IMR-90 (cell line): ENCODE results near the gene RELN. TPM values are rescaled to one million over a fixed set of nuclear protein-coding genes. Genes with fewer than 3 reads are reported as not detected.

Experiments used
- ATAC-seq: fragments of 200-7000 bp; cut with Tn5 transposase; 2 replicates; pipeline ENCODE4 v1.9.1; 2020; ENCODE audit warnings: low read depth, mild to moderate bottlenecking, moderate library complexity
- BruUV-seq: library from RNA; stranded (reverse); fragments of 400-500 nt; replicated peaks from 2 replicates; lab custom pipeline; 2021; lab: Mats Ljungman, UMichigan
- CTCF ChIA-PET: fragments of 300-600 bp; formaldehyde crosslinking; extraction: SDS; loops from one replicate; lab custom pipeline; 2021; ENCODE audit warnings: antibody characterized with exemption; lab: Yijun Ruan, JAX
- POLR2A ChIA-PET: fragments of 300-600 bp; sonication (Branson Sonifier 250); formaldehyde crosslinking; loops from one replicate; lab custom pipeline; 2022; ENCODE audit warnings: antibody characterized with exemption; ENCODE audit not compliant: unreplicated experiment; lab: Charles Lee
- DNase-seq: peaks from one replicate; pipeline ENCODE4 v3.0.0; 2013
- H2AFZ ChIP-seq: replicated peaks from 2 replicates; pipeline ENCODE3; 2013; ENCODE audit warnings: low read length, mild to moderate bottlenecking; ENCODE audit not compliant: poor library complexity
- H2AK5ac ChIP-seq: 2 replicates; pipeline ENCODE4 v1.6.1; 2013; ENCODE audit warnings: low read depth, low read length, inconsistent platforms
- H2AK9ac ChIP-seq: replicated peaks from 2 replicates; pipeline ENCODE3; 2013; ENCODE audit warnings: mild to moderate bottlenecking, low read depth, low read length, moderate library complexity; ENCODE audit not compliant: poor library complexity
- H2BK120ac ChIP-seq: 2 replicates; pipeline ENCODE4 v1.6.1; 2013; ENCODE audit warnings: low read depth, low read length, inconsistent platforms
- H2BK15ac ChIP-seq: 3 replicates; pipeline ENCODE4 v1.6.1; 2013; ENCODE audit warnings: low read depth, low read length, inconsistent platforms
- H2BK20ac ChIP-seq: 2 replicates; pipeline ENCODE4 v1.6.1; 2013; ENCODE audit warnings: low read depth, mild to moderate bottlenecking, inconsistent platforms, low read length, moderate library complexity
- H2BK5ac ChIP-seq: 2 replicates; pipeline ENCODE4 v1.6.1; 2013; ENCODE audit warnings: mild to moderate bottlenecking, low read depth, low read length, inconsistent platforms; ENCODE audit not compliant: poor library complexity, severe bottlenecking
- H3K14ac ChIP-seq: replicated peaks from 2 replicates; pipeline ENCODE4 v1.6.1; 2013; ENCODE audit warnings: low read depth, low read length, inconsistent platforms
- H3K18ac ChIP-seq: 2 replicates; pipeline ENCODE4 v1.6.1; 2013; ENCODE audit warnings: low read depth, low read length, control low read depth
- H3K23ac ChIP-seq: 2 replicates; pipeline ENCODE4 v1.6.1; 2013; ENCODE audit warnings: low read depth, low read length, inconsistent platforms
- H3K27ac ChIP-seq: 2 replicates; pipeline ENCODE4 v1.5.1; 2013; ENCODE audit warnings: mild to moderate bottlenecking, control low read depth, low read length; ENCODE audit not compliant: insufficient read depth
- H3K27me3 ChIP-seq: 2 replicates; pipeline ENCODE4 v1.6.1; 2013; ENCODE audit warnings: low read length; ENCODE audit not compliant: control insufficient read depth, insufficient read depth
- H3K36me3 ChIP-seq: 2 replicates; pipeline ENCODE4 v1.6.1; 2013; ENCODE audit warnings: low read length, mixed read lengths; ENCODE audit not compliant: control insufficient read depth, insufficient read depth
- H3K4ac ChIP-seq: 2 replicates; pipeline ENCODE4 v1.6.1; 2013; ENCODE audit warnings: low read depth, low read length, inconsistent platforms
- H3K4me1 ChIP-seq: 2 replicates; pipeline ENCODE4 v1.6.1; 2013; ENCODE audit warnings: low read length, mixed read lengths; ENCODE audit not compliant: control insufficient read depth, insufficient read depth
- H3K4me2 ChIP-seq: 2 replicates; pipeline ENCODE4 v1.6.1; 2013; ENCODE audit warnings: low read depth, mild to moderate bottlenecking, control low read depth, low read length, moderate library complexity
- H3K4me3 ChIP-seq: 2 replicates; pipeline ENCODE4 v1.5.1; 2013; ENCODE audit warnings: low read depth, mild to moderate bottlenecking, control low read depth, low read length, moderate library complexity; ENCODE audit not compliant: insufficient read depth
- H3K56ac ChIP-seq: 2 replicates; pipeline ENCODE4 v1.6.1; 2013; ENCODE audit warnings: low read length, inconsistent platforms; ENCODE audit not compliant: insufficient read depth; ENCODE audit errors: extremely low read depth
- H3K79me1 ChIP-seq, 2 experiments: 2 replicates each; pipeline ENCODE4 v1.6.1; 2013; ENCODE audit warnings: low read length in 2 of 2, inconsistent platforms in 1 of 2, low read depth in 1 of 2
- H3K9ac ChIP-seq: 2 replicates; pipeline ENCODE4 v1.6.1; 2013; ENCODE audit warnings: low read depth, low read length, control low read depth
- H3K9me1 ChIP-seq: 2 replicates; pipeline ENCODE4 v1.6.1; 2013; ENCODE audit warnings: low read length, inconsistent platforms; ENCODE audit not compliant: insufficient read depth
- H3K9me3 ChIP-seq: 2 replicates; pipeline ENCODE4 v1.6.1; 2013; ENCODE audit warnings: low read length; ENCODE audit not compliant: control insufficient read depth, insufficient read depth
- H4K20me1 ChIP-seq: 2 replicates; pipeline ENCODE4 v1.6.1; 2013; ENCODE audit warnings: low read length, inconsistent platforms; ENCODE audit not compliant: insufficient read depth
- H4K5ac ChIP-seq: 2 replicates; pipeline ENCODE4 v1.6.1; 2013; ENCODE audit warnings: mild to moderate bottlenecking, low read depth, low read length, control low read depth
- H4K8ac ChIP-seq, 2 experiments: 2 replicates each; pipeline ENCODE4 v1.6.1; 2013; ENCODE audit warnings: low read depth in 2 of 2, low read length in 2 of 2, control low read depth in 1 of 2, inconsistent platforms in 1 of 2
- H4K91ac ChIP-seq: 2 replicates; pipeline ENCODE4 v1.6.1; 2013; ENCODE audit warnings: low read depth, low read length, inconsistent platforms; ENCODE audit not compliant: insufficient read depth
- CHD1 ChIP-seq: IDR thresholded peaks from 2 replicates; pipeline ENCODE4 v1.6.1; 2012; ENCODE audit warnings: low read depth, low read length, improper control_type of control experiment
- MAZ ChIP-seq: IDR thresholded peaks from 2 replicates; pipeline ENCODE4 v1.6.1; 2012; ENCODE audit warnings: low read depth, mild to moderate bottlenecking, low read length, improper control_type of control experiment, moderate library complexity, borderline replicate concordance
- MXI1 ChIP-seq: IDR thresholded peaks from 2 replicates; pipeline ENCODE4 v1.6.1; 2012; ENCODE audit warnings: low read depth, mild to moderate bottlenecking, low read length, moderate library complexity, borderline replicate concordance
- POLR2A ChIP-seq: IDR thresholded peaks from 2 replicates; pipeline ENCODE4 v1.6.1; 2012; ENCODE audit warnings: mild to moderate bottlenecking, low read depth, low read length
- RAD21 ChIP-seq: IDR thresholded peaks from 2 replicates; pipeline ENCODE4 v1.6.1; 2012; ENCODE audit warnings: low read length, improper control_type of control experiment
- WGBS, 2 experiments: methylation state at CpG; one replicate each; pipeline versions ENCODE4 v1.1.5 to v1.1.7; 2013; ENCODE audit warnings: missing lambda C conversion rate in 2 of 2; ENCODE audit not compliant: insufficient read length in 1 of 2; ENCODE audit errors: extremely low coverage in 2 of 2; 5-methylcytosine and 5-hydroxymethylcytosine counted together
- dilution Hi-C: fragments of 300-500 bp; cut with HindIII; formaldehyde crosslinking; loops from one replicate; pipeline ENCODE4 v1.14.3; 2018; ENCODE audit warnings: low sequenced_read_pairs; ENCODE audit not compliant: unreplicated experiment
- in situ Hi-C: fragments of 300-500 bp; cut with MboI; formaldehyde crosslinking; loops from 3 replicates; pipeline ENCODE4 v1.14.3; 2019; ENCODE audit warnings: low sequenced_read_pairs, inconsistent platforms, mixed read lengths
- intact Hi-C: fragments of 100-400 bp; cut with micrococcal nuclease; formaldehyde crosslinking; loops from 2 replicates; pipeline ENCODE4 v1.10.0; 2022
- polyA plus RNA-seq, 3 experiments: library from polyadenylated mRNA; depleted of rRNA; stranded (reverse); fragments of >200 nt; gene quantifications; 2 replicates each; pipeline ENCODE4 v1.2.3, GENCODE V29; 2012; ENCODE audit warnings: low replicate concordance in 1 of 3
- total RNA-seq: library from RNA; depleted of rRNA; stranded (reverse); fragments of >200 nt; gene quantifications from 2 replicates; pipeline ENCODE4 v1.2.3, GENCODE V29; 2012
- TF ChIP-seq, protein P1 (sequence below): conservative IDR thresholded peaks from 2 replicates; pipeline ENCODE4 v1.5.1; 2012; ENCODE audit warnings: mild to moderate bottlenecking, low read depth, low read length, improper control_type of control experiment
- TF ChIP-seq, protein P2 (sequence below): fragments of 150-350 bp; IDR thresholded peaks from 2 replicates; pipeline ENCODE4 v1.6.1; 2017; ENCODE audit warnings: mild to moderate bottlenecking, antibody characterized with exemption, low read length, low read depth

RELN gene
- total and polyA plus RNA-seq, 2 of the 4 experiments (the other 2 are of a cell fraction), result 14.7 to 23.7 TPM

DNA sequence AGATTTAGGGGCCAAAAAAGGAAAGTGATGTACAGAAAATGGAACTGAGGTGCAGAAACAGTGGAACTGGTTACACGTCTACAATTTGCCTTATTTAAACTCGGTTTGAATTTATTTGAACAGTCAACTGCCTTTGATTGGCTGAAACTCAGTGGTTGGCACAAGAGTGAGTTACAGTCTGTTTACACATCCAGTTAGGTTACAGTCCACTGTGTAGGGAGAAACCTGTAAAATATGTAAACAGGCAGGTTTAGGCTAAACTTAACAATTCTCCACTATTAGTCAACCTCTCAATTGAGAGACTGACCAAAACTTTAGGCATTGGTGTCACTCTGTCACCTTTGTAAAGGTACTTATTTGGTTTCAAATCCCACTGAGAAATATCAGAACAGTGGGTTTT lies 40.3 kb upstream of the RELN start:
- Histone ChIP-seq H2AFZ (no peak overlapping the region), H3K4me1 (no peaks in the 10 kb centered on the region), H3K4me3 (no peak overlapping the region), H3K23ac (no peak overlapping the region), H4K91ac (no peak overlapping the region), H4K5ac (no peak overlapping the region), H2BK20ac (no peak overlapping the region), H2AK5ac (no peak overlapping the region), H3K14ac (no peak overlapping the region), H3K9ac (no peak overlapping the region), H3K4me2 (no peak overlapping the region), H3K79me1 (no peaks in the 10 kb centered on the region), H3K27ac (no peak overlapping the region), H3K4ac (no peak overlapping the region), H3K27me3 (peaks cover 2% of the 10 kb centered on the region), H2BK5ac (no peak overlapping the region), H4K8ac (no peak overlapping the region), H2BK120ac (no peak overlapping the region), H2BK15ac (no peak overlapping the region), H3K56ac (no peak overlapping the region), H3K9me3 (0 out of 2 replicates have a peak, but pooled peaks cover 2% of the 10 kb centered on the region), H4K20me1 (no peaks in the 10 kb centered on the region), H3K9me1 (no peaks in the 10 kb centered on the region), H2AK9ac (no peak overlapping the region), H3K18ac (no peak overlapping the region), H3K36me3 (no peaks in the 10 kb centered on the region)
- no TSS peak for BruUV-seq
- no CpG with 5 or more reads among the region's 2 CpGs for WGBS, 2 experiments
- CTCF ChIA-PET, result no interaction called here
- in situ Hi-C loops (no loop called here), dilution Hi-C loops (no loop called here), intact Hi-C loops (no loop called here)
- DNase-seq (no peak), ATAC-seq (no peak)
- POLR2A ChIA-PET, result no interaction called here
- TF ChIP-seq POLR2A, result no peak
- TF ChIP-seq RAD21, result no peak
- no peak for TF ChIP-seq CHD1
- TF ChIP-seq, protein P1, sequence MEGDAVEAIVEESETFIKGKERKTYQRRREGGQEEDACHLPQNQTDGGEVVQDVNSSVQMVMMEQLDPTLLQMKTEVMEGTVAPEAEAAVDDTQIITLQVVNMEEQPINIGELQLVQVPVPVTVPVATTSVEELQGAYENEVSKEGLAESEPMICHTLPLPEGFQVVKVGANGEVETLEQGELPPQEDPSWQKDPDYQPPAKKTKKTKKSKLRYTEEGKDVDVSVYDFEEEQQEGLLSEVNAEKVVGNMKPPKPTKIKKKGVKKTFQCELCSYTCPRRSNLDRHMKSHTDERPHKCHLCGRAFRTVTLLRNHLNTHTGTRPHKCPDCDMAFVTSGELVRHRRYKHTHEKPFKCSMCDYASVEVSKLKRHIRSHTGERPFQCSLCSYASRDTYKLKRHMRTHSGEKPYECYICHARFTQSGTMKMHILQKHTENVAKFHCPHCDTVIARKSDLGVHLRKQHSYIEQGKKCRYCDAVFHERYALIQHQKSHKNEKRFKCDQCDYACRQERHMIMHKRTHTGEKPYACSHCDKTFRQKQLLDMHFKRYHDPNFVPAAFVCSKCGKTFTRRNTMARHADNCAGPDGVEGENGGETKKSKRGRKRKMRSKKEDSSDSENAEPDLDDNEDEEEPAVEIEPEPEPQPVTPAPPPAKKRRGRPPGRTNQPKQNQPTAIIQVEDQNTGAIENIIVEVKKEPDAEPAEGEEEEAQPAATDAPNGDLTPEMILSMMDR, result no peak
- TF ChIP-seq MAZ, result no peak
- no peak for TF ChIP-seq MXI1
- TF ChIP-seq, protein P2, sequence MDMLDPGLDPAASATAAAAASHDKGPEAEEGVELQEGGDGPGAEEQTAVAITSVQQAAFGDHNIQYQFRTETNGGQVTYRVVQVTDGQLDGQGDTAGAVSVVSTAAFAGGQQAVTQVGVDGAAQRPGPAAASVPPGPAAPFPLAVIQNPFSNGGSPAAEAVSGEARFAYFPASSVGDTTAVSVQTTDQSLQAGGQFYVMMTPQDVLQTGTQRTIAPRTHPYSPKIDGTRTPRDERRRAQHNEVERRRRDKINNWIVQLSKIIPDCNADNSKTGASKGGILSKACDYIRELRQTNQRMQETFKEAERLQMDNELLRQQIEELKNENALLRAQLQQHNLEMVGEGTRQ, result no peak
